Large intestine (tissue), 3 donors: ENCODE measurements around the gene SGK2. TPM values are rescaled to one million over a fixed set of nuclear protein-coding genes. Genes with fewer than 3 reads are reported as not detected.
"Not testable (repeated sequence)": the region's sequence is repeated elsewhere in the genome, so short reads cannot be mapped to it uniquely, and the experiment has no call there.

Experiments
- DNase-seq, 2 donors: peaks; one replicate each; pipeline versions ENCODE4 v3.0.0 to v3.0.0-alpha.2; 2013
- H3K27ac ChIP-seq: one replicate; pipeline ENCODE4 v1.5.1; 2013; ENCODE audit warnings: low read length
- H3K27me3 ChIP-seq: 2 replicates; pipeline ENCODE4 v1.6.1; 2013; ENCODE audit warnings: low read length; ENCODE audit not compliant: control insufficient read depth, insufficient read depth
- H3K36me3 ChIP-seq: 2 replicates; pipeline ENCODE4 v1.6.1; 2013; ENCODE audit warnings: low read length; ENCODE audit not compliant: control insufficient read depth, insufficient read depth
- H3K4me1 ChIP-seq: one replicate; pipeline ENCODE4 v1.6.1; 2013; ENCODE audit warnings: low read length; ENCODE audit not compliant: control insufficient read depth, insufficient read depth
- H3K4me3 ChIP-seq: one replicate; pipeline ENCODE4 v1.5.1; 2013; ENCODE audit warnings: low read length
- H3K9me3 ChIP-seq: one replicate; pipeline ENCODE4 v1.6.1; 2013; ENCODE audit warnings: mild to moderate bottlenecking, low read depth, low read length, moderate library complexity; ENCODE audit not compliant: control insufficient read depth
- WGBS: methylation state at CpG from one replicate; pipeline ENCODE4 v1.1.5; 2013; ENCODE audit warnings: low lambda C conversion rate; ENCODE audit not compliant: insufficient coverage; 5-methylcytosine and 5-hydroxymethylcytosine counted together
- polyA plus RNA-seq: library from polyadenylated mRNA; unstranded; fragments of 120-200 nt; gene quantifications from one replicate; pipeline ENCODE4 v1.2.1, GENCODE V29; 2013

Gene SGK2
- polyA plus RNA-seq, 1 donor, result 21.9 TPM

- H3K4me1 ChIP-seq, H3K9me3 ChIP-seq, H3K4me3 ChIP-seq, DNase-seq, H3K27me3 ChIP-seq, H3K27ac ChIP-seq: not testable (repeated sequence)
- no CpG with 5 or more reads among the region's 8 CpGs for WGBS
- H3K36me3 ChIP-seq, result peaks cover 35% of the 10 kb centered on the region
Measured at GRCh38 chr20:43601960-43602359, 43.1 kb downstream of the SGK2 start.

GRCh38 chr20:43603124-43603523, 44.3 kb downstream of the SGK2 start:
- no CpG with 5 or more reads among the region's 1 CpG for WGBS
- Histone ChIP-seq H3K9me3 (peaks cover 7% of the 10 kb centered on the region), H3K4me1 (no peaks in the 10 kb centered on the region), H3K36me3 (peaks cover 28% of the 10 kb centered on the region), H3K27ac (no peak overlapping the region), H3K4me3 (no peak overlapping the region), H3K27me3 (no peaks in the 10 kb centered on the region)
- DNase-seq, result no peak

GRCh38 chr20:43605715-43606114, 46.9 kb downstream of the SGK2 start:
- Histone ChIP-seq H3K36me3 (peaks cover 22% of the 10 kb centered on the region), H3K4me3 (no peak overlapping the region), H3K27me3 (no peaks in the 10 kb centered on the region), H3K4me1 (no peaks in the 10 kb centered on the region), H3K27ac (no peak overlapping the region), H3K9me3 (peaks cover 7% of the 10 kb centered on the region)
- no peak for DNase-seq
- WGBS, result 100% methylated on average over 1 of the region's 9 CpGs

GRCh38 chr20:43607278-43607677, 48.5 kb downstream of the SGK2 start:
- not testable (repeated sequence) for H3K27ac ChIP-seq, H3K9me3 ChIP-seq, H3K27me3 ChIP-seq, DNase-seq, H3K4me1 ChIP-seq, H3K4me3 ChIP-seq
- WGBS, result no CpG with 5 or more reads among the region's 30 CpGs
- peaks cover 24% of the 10 kb centered on the region for H3K36me3 ChIP-seq

- Histone ChIP-seq H3K4me3 (no peak overlapping the region), H3K27me3 (no peaks in the 10 kb centered on the region), H3K36me3 (peaks cover 26% of the 10 kb centered on the region), H3K9me3 (no peaks in the 10 kb centered on the region), H3K4me1 (no peaks in the 10 kb centered on the region), H3K27ac (no peak overlapping the region)
- DNase-seq, result no peak
- 100% methylated on average over 1 of the region's 8 CpGs for WGBS
Measured at GRCh38 chr20:43631598-43631997, 72.8 kb downstream of the SGK2 start.

Other genes with a start within 250 kb of the SGK2 start
- gene SRSF6, start 101.1 kb upstream of the SGK2 start, polyA plus RNA-seq, result 222 TPM
- gene L3MBTL1, start 51.3 kb upstream of the SGK2 start, polyA plus RNA-seq, result 18.8 TPM
- 52.9 TPM for gene IFT52, start 31.9 kb downstream of the SGK2 start, polyA plus RNA-seq
- 13.0 TPM for gene MYBL2, start 108.1 kb downstream of the SGK2 start, polyA plus RNA-seq
- gene GTSF1L, start 168.0 kb downstream of the SGK2 start, polyA plus RNA-seq, result not detected